HG02973 (cell line): ENCODE results near the gene PSPC1.

Source experiments
- ATAC-seq: cut with Tn5 transposase; IDR thresholded peaks from one replicate; pipeline ENCODE4 v1.9.1; 2021; ENCODE audit warnings: moderate library complexity; ENCODE audit not compliant: unreplicated experiment

The PSPC1 gene

GRCh38 chr13:19673473-19674430, 109.0 kb downstream of the PSPC1 start:
- ATAC-seq = no peak

- ATAC-seq = no peak
These were observed 109.8 kb downstream of the PSPC1 start for GRCh38 chr13:19672990-19673389.

DNA sequence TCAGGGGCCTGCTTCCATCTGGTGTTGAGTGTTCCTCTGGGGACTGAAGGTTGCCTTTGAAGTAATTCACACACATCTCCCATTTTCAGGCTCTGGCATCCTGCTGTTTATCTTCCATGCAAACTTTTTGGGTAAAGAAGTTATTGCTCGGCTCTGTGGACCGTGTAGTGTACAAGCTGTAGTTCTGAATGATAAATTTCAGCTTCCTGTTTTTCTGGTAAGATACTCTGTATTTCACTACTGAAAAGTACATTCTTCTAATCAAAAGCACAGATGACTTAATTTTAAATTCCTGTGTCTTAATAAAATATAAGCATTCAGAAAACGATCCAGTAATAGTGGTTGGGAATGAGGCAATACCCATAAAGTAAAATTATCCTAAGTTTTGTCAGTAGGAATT, 112.6 kb downstream of the PSPC1 start:
- ATAC-seq = no peak

- no peak for ATAC-seq
These were observed 114.0 kb downstream of the PSPC1 start for GRCh38 chr13:19668778-19669177.

- ATAC-seq = no peak
These were observed 117.3 kb downstream of the PSPC1 start for GRCh38 chr13:19665427-19665859.

DNA sequence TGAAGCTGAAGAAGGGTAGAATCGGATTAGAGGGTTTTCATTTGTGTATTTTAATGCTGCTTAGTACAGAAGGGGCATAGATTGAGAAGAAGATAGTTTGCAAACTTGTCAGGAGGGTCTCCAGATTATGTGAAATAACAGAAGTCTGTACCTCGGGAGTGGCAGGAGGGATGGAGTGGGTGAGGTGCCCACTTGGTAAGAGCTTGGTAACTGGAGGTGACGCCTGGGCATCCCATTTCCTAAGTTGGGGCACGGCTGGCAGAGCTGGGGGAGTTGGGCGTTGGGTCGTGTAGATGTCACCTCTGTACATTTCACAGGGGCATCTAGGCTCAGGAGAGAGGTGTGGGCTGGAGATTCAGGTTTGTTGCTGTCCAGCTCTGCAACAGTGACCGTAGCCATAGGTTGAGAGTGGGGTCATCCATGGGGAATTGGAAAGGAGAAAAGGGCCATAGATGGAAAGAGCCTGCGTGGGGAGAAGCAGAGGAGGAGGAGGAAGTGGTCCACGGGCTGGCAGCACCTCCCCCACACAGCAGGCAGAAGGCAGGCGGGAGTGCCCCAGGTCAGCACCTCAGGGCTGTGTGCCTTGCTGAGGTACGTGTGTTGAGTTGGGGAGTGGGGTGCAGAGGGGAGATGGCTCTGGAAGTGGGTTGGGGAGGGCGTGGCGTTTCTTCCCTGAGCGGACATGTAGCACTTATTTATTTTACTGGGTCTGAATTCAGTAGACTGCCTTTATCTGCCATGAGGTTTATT, 118.1 kb downstream of the PSPC1 start:
- ATAC-seq = no peak

DNA sequence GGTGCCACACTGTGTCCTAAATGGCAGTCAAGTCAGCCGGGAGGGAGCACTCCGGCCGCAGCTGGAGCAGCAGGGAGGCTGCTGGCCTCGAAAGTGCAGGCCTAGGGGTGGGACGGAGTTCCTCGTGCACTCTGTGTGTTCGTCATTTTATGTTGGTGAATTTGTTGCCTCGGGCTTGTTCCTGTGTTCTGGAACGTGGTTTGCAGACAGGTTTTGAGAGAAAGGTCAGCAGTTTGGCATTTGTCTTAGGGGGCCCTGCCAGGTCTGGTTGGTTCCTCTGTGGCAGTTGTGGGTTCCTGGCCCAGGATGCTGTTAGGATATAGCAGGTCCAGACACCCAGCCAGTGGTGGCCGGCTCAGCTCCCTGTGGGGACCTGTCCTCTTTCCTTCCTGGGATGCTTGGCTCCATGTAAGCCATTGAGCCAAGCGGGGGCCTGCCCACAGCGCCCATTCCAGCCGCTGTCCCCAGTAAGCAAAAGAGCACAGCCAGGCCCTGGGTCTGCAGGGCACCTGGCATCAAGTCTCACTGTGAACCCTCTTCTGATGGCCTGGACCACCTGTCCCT, 119.2 kb downstream of the PSPC1 start:
- no peak for ATAC-seq

- ATAC-seq = no peak
These were observed 121.2 kb downstream of the PSPC1 start for GRCh38 chr13:19661561-19661960.

DNA sequence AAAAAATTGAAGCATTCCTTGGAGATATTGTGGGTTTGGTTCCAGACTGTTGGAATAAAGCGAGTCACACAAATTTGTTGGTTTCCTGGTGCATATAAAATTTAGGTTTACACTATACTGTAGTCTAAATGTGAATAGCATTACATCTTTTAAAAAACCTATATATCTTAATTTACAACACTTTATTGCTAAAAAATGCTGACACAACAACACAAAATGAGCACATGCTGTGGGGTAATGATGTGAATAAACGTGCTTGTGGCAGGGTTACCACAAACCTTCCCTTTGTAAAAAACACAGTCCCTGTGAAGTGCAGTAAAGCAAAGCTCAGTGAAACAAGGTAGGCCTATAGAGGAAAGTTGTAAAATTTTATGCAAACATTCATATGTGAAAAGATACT, 121.6 kb downstream of the PSPC1 start:
- no peak for ATAC-seq

DNA sequence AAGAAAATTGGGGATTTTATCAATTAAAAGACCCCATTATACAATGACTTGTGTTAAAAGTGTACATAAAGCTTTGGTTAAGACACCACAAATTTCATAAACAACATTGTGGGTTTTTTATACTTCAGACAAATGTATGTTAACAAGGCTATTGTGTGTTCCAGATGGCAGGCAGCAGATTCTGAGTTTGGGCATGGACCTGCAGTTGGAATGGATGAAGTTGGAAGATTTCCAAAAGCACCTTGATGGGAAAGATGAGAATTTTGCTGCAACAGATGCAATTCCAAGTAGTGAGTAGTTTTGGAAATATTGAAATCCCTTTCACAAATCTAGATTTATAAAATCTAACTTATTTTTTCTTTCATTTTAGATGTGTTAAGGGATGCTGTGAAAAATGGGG, 123.9 kb downstream of the PSPC1 start:
- ATAC-seq = no peak

DNA sequence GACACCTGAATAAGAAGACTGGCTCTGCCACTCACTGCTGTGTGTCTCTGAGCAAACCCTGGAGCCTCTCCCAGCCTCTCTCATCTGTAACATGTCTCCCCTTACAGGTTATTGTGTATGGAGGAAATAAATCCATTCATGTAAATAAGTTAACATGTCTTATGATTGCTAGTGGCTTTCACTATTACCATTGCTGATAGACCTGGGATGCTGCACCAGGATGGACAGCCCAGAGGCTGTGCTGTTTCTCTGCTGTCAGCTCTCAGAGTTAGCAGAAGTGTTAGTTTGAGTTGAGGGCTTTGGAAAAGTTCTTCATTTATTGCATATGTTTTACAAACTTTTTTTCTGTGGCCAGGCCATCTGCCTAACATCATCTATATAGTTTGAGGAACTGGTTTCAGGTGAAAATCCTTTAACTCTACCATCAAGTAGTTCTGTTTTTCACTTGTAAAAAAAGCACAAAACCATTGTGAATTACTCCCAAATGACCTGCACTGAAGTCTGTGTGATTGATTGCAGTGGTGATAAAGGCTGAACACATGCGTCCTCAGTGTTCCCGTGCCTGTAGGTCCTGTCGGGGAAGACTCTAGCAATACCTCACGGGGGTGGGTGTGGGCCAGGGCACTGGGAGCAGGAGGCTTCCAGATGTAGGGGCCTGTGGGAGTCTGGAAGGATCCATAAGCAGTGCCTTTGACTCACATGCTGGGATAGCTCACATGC, 124.7 kb downstream of the PSPC1 start:
- no peak for ATAC-seq
